HG03196 (cell line): ENCODE results near the gene CAMK1D.
A peak's percentile ranks its signal among the peaks of the same experiment; 100 is the strongest.

Experiments
- ATAC-seq: cut with Tn5 transposase; IDR thresholded peaks from one replicate; pipeline ENCODE4 v1.9.1; 2021; ENCODE audit not compliant: unreplicated experiment

The CAMK1D gene

GRCh38 chr10:12459762-12460161 lies 110.4 kb downstream of the CAMK1D start:
- no peak for ATAC-seq

GRCh38 chr10:12463459-12463838 lies 114.1 kb downstream of the CAMK1D start:
- no peak for ATAC-seq

- ATAC-seq = no peak
Measured at GRCh38 chr10:12465385-12466136, 116.2 kb downstream of the CAMK1D start.

GRCh38 chr10:12466704-12467305 lies 117.5 kb downstream of the CAMK1D start:
- ATAC-seq = no peak

GRCh38 chr10:12469345-12469744 lies 120.0 kb downstream of the CAMK1D start:
- ATAC-seq = no peak

GRCh38 chr10:12470719-12471118 lies 121.4 kb downstream of the CAMK1D start:
- no peak for ATAC-seq

- ATAC-seq = no peak
Measured at GRCh38 chr10:12471135-12471534, 121.8 kb downstream of the CAMK1D start.

GRCh38 chr10:12473491-12473890 lies 124.1 kb downstream of the CAMK1D start:
- no peak for ATAC-seq

GRCh38 chr10:12474727-12475412 lies 125.5 kb downstream of the CAMK1D start:
- ATAC-seq = no peak

- no peak for ATAC-seq
Measured at GRCh38 chr10:12476656-12477055, 127.3 kb downstream of the CAMK1D start.

- no peak for ATAC-seq
Measured at GRCh38 chr10:12479437-12479844, 130.1 kb downstream of the CAMK1D start.

GRCh38 chr10:12479924-12480323 lies 130.6 kb downstream of the CAMK1D start:
- ATAC-seq = no peak

GRCh38 chr10:12480440-12480839 lies 131.1 kb downstream of the CAMK1D start:
- ATAC-seq = no peak

- no peak for ATAC-seq
Measured at GRCh38 chr10:12481924-12482323, 132.6 kb downstream of the CAMK1D start.

GRCh38 chr10:12482587-12482986 lies 133.2 kb downstream of the CAMK1D start:
- ATAC-seq = no peak

- ATAC-seq = peak; percentile 23
Measured at GRCh38 chr10:12484002-12484918, 134.9 kb downstream of the CAMK1D start.

- ATAC-seq = peak; percentile 56
Measured at GRCh38 chr10:12484941-12485805, 135.8 kb downstream of the CAMK1D start.

- ATAC-seq = no peak
Measured at GRCh38 chr10:12487366-12487765, 138.0 kb downstream of the CAMK1D start.

GRCh38 chr10:12488626-12489025 lies 139.3 kb downstream of the CAMK1D start:
- no peak for ATAC-seq

- no peak for ATAC-seq
Measured at GRCh38 chr10:12489357-12489756, 140.0 kb downstream of the CAMK1D start.
